HepG2 (cell line): ENCODE data around the gene ARF4. TPM values are rescaled to one million over a fixed set of nuclear protein-coding genes. Genes with fewer than 3 reads are reported as not detected.

Experiments used
- ARNTL ChIP-seq: sonication (generic); formaldehyde crosslinking; IDR thresholded peaks from 2 replicates; pipeline ENCODE4 v1.4.0; 2020; ENCODE audit warnings: mild to moderate bottlenecking, missing genetic modification reagents
- CBX5 ChIP-seq: sonication (generic); formaldehyde crosslinking; IDR thresholded peaks from 2 replicates; pipeline ENCODE4 v1.4.0; 2020; ENCODE audit warnings: missing genetic modification reagents, borderline replicate concordance
- FOXJ3 ChIP-seq: sonication (generic); formaldehyde crosslinking; IDR thresholded peaks from 2 replicates; pipeline ENCODE4 v1.4.0; 2020; ENCODE audit warnings: missing genetic modification reagents, mild to moderate bottlenecking, borderline replicate concordance
- FOXO1 ChIP-seq: sonication (generic); formaldehyde crosslinking; IDR thresholded peaks from 2 replicates; pipeline ENCODE4 v1.4.0; 2020; ENCODE audit warnings: missing genetic modification reagents
- HOXD1 ChIP-seq: sonication (generic); formaldehyde crosslinking; IDR thresholded peaks from 2 replicates; pipeline ENCODE4 v1.5.0; 2020; ENCODE audit warnings: missing genetic modification reagents
- KLF9 ChIP-seq: IDR thresholded peaks from 2 replicates; pipeline ENCODE4 v1.6.1; 2016; ENCODE audit warnings: low read depth
- MAFG ChIP-seq: sonication (generic); formaldehyde crosslinking; IDR thresholded peaks from 2 replicates; pipeline ENCODE4 v1.5.1; 2020; ENCODE audit warnings: mild to moderate bottlenecking, missing genetic modification reagents
- MNT ChIP-seq: fragments of 450-650 bp; IDR thresholded peaks from 2 replicates; pipeline ENCODE4 v1.6.1; 2016
- MYNN ChIP-seq: sonication (generic); formaldehyde crosslinking; IDR thresholded peaks from 2 replicates; pipeline ENCODE4 v1.4.0; 2020; ENCODE audit warnings: mild to moderate bottlenecking, low read depth, missing genetic modification reagents
- NPAS2 ChIP-seq: sonication (generic); formaldehyde crosslinking; IDR thresholded peaks from 2 replicates; pipeline ENCODE4 v1.8.0; 2022; ENCODE audit warnings: mild to moderate bottlenecking, missing genetic modification reagents, borderline replicate concordance
- PCBP2 ChIP-seq: fragments of 200-400 bp; formaldehyde crosslinking; optimal IDR thresholded peaks from 2 replicates; pipeline ENCODE3; 2018; ENCODE audit warnings: low read length, low read depth; ENCODE audit not compliant: poor library complexity, severe bottlenecking
- POLR2AphosphoS2 ChIP-seq: IDR thresholded peaks from 2 replicates; pipeline ENCODE4 v1.6.1; 2011; ENCODE audit warnings: low read depth, low read length, improper control_type of control experiment
- SMAD9 ChIP-seq: sonication (generic); formaldehyde crosslinking; IDR thresholded peaks from 2 replicates; pipeline ENCODE4 v1.5.1; 2020; ENCODE audit warnings: mild to moderate bottlenecking, missing genetic modification reagents
- TCF7 ChIP-seq: sonication (generic); IDR thresholded peaks from 2 replicates; pipeline ENCODE4 v1.6.1; 2016; ENCODE audit warnings: antibody characterized with exemption, low read depth
- USF2 ChIP-seq, 2 experiments: sonication (generic) in 1 of 2; formaldehyde crosslinking in 1 of 2; IDR thresholded peaks; 2 replicates each; pipeline versions ENCODE4 v1.5.1 to v1.6.1; 2011 to 2020; ENCODE audit warnings: borderline replicate concordance in 1 of 2, low read depth in 1 of 2, low read length in 1 of 2, mild to moderate bottlenecking in 1 of 2, missing genetic modification reagents in 1 of 2, moderate library complexity in 1 of 2
- ZHX1 ChIP-seq: sonication (generic); formaldehyde crosslinking; IDR thresholded peaks from 2 replicates; pipeline ENCODE4 v1.8.1; 2022; ENCODE audit warnings: low read depth, mild to moderate bottlenecking, missing genetic modification reagents
- ZNF124 ChIP-seq: sonication (generic); formaldehyde crosslinking; IDR thresholded peaks from 2 replicates; pipeline ENCODE4 v1.4.0; 2020; ENCODE audit warnings: missing genetic modification reagents
- ZNF205 ChIP-seq: IDR thresholded peaks from 2 replicates; pipeline ENCODE4 v1.6.1; 2018; ENCODE audit warnings: missing biosample characterization, missing genetic modification reagents
- ZNF691 ChIP-seq: sonication (generic); formaldehyde crosslinking; IDR thresholded peaks from 2 replicates; pipeline ENCODE4 v1.4.0; 2020; ENCODE audit warnings: missing genetic modification reagents, low read depth, mild to moderate bottlenecking, borderline replicate concordance
- ZNF777 ChIP-seq: sonication (generic); formaldehyde crosslinking; IDR thresholded peaks from 2 replicates; pipeline ENCODE4 v1.4.0; 2020; ENCODE audit warnings: missing genetic modification reagents
- polyA plus RNA-seq, 8 experiments: library from polyadenylated mRNA; depleted of rRNA in 3 of 8; stranded (reverse) in 7 of 8; unstranded in 1 of 8; fragments of >200 nt; fragmentation: Illumina TruSeq in 4 of 8; extraction: Trizol in 4 of 8; gene quantifications; 2 replicates each; pipeline versions ENCODE4 v1.2.1 to v1.2.3, GENCODE V29; 2011 to 2016; ENCODE audit warnings: low read depth in 4 of 8, missing spikeins in 1 of 8, mixed read lengths in 1 of 8; ENCODE audit not compliant: insufficient read depth in 1 of 8
- total RNA-seq, 5 experiments: library from RNA; depleted of rRNA; stranded (reverse); fragments of >200 nt; fragmentation: Illumina TruSeq; extraction: Trizol; gene quantifications; 2 replicates each; pipeline ENCODE4 v1.2.3, GENCODE V29; 2016; ENCODE audit warnings: low read depth in 1 of 5

ARF4 gene
- total and polyA plus RNA-seq, 2 of the 13 experiments (the other 11 are each of a cell fraction or from before 2014, with no cell fraction given): 184 to 250 TPM

- no peak; the same call in none of the 2 replicates for TF ChIP-seq POLR2AphosphoS2
- peak; percentile 49; the same call in 1 of the 2 replicates for TF ChIP-seq HOXD1
- TF ChIP-seq ZNF691 (CRISPR knock-in tag): peak; percentile 30; the same call in 1 of the 2 replicates
- no peak for TF ChIP-seq USF2 (IDR thresholded peaks at IDR 0.05; ENCODE audit: low read depth, low read length)
- TF ChIP-seq USF2 (CRISPR knock-in tag; IDR thresholded peaks at IDR 0.05; ENCODE audit: borderline replicate concordance): peak; percentile 35; the same call in 1 of the 2 replicates
- TF ChIP-seq ARNTL (CRISPR knock-in tag): peak; percentile 63; the same call in 1 of the 2 replicates
- TF ChIP-seq FOXO1 (CRISPR knock-in tag): no peak; the same call in 1 of the 2 replicates
- TF ChIP-seq ZNF205: peak; percentile 27; the same call in 1 of the 2 replicates
- TF ChIP-seq MNT: peak; percentile 54
- peak; percentile 58; the same call in 1 of the 2 replicates for TF ChIP-seq KLF9 (CRISPR knock-in tag)
- no peak for TF ChIP-seq MAFG (CRISPR knock-in tag)
- TF ChIP-seq FOXJ3 (CRISPR knock-in tag): no peak
- no peak; the same call in 1 of the 2 replicates for TF ChIP-seq MYNN
- no peak for TF ChIP-seq NPAS2
- no peak for TF ChIP-seq TCF7
- TF ChIP-seq PCBP2: no peak
- 0 out of 2 replicates have a peak, but pooled peaks have one; percentile 48 for TF ChIP-seq SMAD9
- no peak for TF ChIP-seq ZHX1 (CRISPR knock-in tag)
- peak; percentile 40 for TF ChIP-seq ZNF124 (CRISPR knock-in tag)
- TF ChIP-seq CBX5: no peak
- TF ChIP-seq ZNF777 (CRISPR knock-in tag): peak; percentile 88
Measured at GRCh38 chr3:57597127-57597923, at the start of gene ARF4 (continued).
